ENCODE measurements around the gene KISS1R.
"Not testable (repeated sequence)": the region's sequence is repeated elsewhere in the genome, so short reads cannot be mapped to it uniquely, and the experiment has no call there.

Gene KISS1R

GRCh38 chr19:873084-873483 lies 44.0 kb upstream of the KISS1R start:
- no peaks in the 10 kb centered on the region for H3K9me3 ChIP-seq
- H3K4me3 ChIP-seq: no peak overlapping the region
- H3K27ac ChIP-seq: no peak overlapping the region
- no peak overlapping the region for H3K9ac ChIP-seq
- H3K36me3 ChIP-seq: peaks cover 73% of the 10 kb centered on the region
- no peak for TF ChIP-seq Cebpa-rat (IDR thresholded peaks at IDR 0.05)
- H4K20me1 ChIP-seq: peaks cover 33% of the 10 kb centered on the region
- no peaks in the 10 kb centered on the region for H3K27me3 ChIP-seq
- H3K4me2 ChIP-seq: no peak overlapping the region
- peaks cover 31% of the 10 kb centered on the region for H3K4me1 ChIP-seq

DNA sequence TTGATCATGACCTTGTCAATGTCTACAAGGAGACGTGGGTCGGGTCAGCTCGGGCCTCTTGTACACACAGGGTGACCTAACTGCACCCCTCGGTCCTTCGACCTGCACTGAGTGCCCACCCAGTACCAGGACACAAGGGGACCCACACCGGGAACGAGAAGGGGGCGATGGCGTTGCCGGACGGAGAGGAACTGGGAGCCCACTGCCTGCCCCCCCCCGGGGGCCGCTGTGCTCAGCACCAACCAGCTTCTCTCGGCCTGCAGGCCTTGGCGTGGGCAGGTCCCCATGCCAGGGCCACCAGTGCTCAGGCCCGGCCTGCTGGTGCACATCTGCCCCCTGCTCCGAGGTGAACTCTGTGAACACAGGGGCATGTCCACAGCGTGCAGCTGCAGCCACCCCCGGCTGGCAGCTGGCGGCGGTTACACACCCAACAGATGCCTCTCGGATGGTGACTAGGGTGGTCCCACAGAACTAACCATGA lies 43.5 kb upstream of the KISS1R start:
- Histone ChIP-seq H3K4me3 (no peak overlapping the region), H3K9me3 (no peaks in the 10 kb centered on the region), H3K4me1 (peaks cover 26% of the 10 kb centered on the region), H3K4me2 (no peak overlapping the region; the same call in 1 of the 2 replicates), H3K36me3 (peaks cover 68% of the 10 kb centered on the region), H3K27me3 (no peaks in the 10 kb centered on the region), H3K9ac (no peak overlapping the region), H3K27ac (no peak overlapping the region), H4K20me1 (peaks cover 33% of the 10 kb centered on the region)
- no peak for TF ChIP-seq Cebpa-rat (IDR thresholded peaks at IDR 0.05)

GRCh38 chr19:875265-875879 lies 41.8 kb upstream of the KISS1R start:
- H3K36me3 ChIP-seq: peaks cover 65% of the 10 kb centered on the region
- H3K9ac ChIP-seq: no peak overlapping the region

DNA sequence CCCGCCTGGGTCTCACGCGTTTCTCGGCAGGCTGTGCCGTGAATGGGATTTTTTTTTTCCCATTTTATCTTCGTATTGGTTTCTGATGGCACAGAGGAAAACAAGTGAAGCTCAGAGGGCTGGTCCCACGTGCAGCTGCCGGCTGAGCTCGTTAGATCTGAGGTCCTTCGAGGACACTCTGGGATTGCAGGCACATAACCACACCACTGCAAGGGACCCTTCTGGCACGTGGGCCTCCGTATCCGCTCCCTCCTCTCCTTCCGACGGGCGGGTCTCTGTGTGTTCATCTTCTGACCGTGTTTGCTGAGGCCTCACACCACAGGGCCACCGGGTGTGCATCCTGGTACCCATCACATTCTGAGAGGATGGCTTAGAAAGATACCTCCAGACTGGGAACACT lies 41.0 kb upstream of the KISS1R start:
- Histone ChIP-seq H3K4me1 (peaks cover 21% of the 10 kb centered on the region), H3K9me3 (no peaks in the 10 kb centered on the region), H3K27ac (no peak overlapping the region), H3K4me2 (no peak overlapping the region), H3K9ac (no peak overlapping the region), H3K36me3 (peaks cover 65% of the 10 kb centered on the region), H3K27me3 (no peaks in the 10 kb centered on the region), H3K4me3 (no peak overlapping the region), H4K20me1 (peaks cover 38% of the 10 kb centered on the region)
- TF ChIP-seq Cebpa-rat (IDR thresholded peaks at IDR 0.05): no peak

More at GRCh38 chr19:875265-875879, 41.8 kb upstream of the KISS1R start:
- no peak for TF ChIP-seq Cebpa-rat (IDR thresholded peaks at IDR 0.05)
- H3K4me1 ChIP-seq: peaks cover 21% of the 10 kb centered on the region
- peaks cover 33% of the 10 kb centered on the region for H4K20me1 ChIP-seq
- no peak overlapping the region for H3K4me3 ChIP-seq
- H3K9me3 ChIP-seq: no peaks in the 10 kb centered on the region
- H3K4me2 ChIP-seq: no peak overlapping the region
- H3K27me3 ChIP-seq: no peaks in the 10 kb centered on the region
- no peak overlapping the region; the same call in 1 of the 2 replicates for H3K27ac ChIP-seq

- Histone ChIP-seq H3K9me3 (no peaks in the 10 kb centered on the region), H3K27ac (no peak overlapping the region), H3K9ac (no peak overlapping the region), H3K4me3 (no peak overlapping the region), H3K27me3 (no peaks in the 10 kb centered on the region), H3K4me1 (peaks cover 20% of the 10 kb centered on the region), H4K20me1 (peaks cover 46% of the 10 kb centered on the region), H3K4me2 (no peak overlapping the region), H3K36me3 (peaks cover 69% of the 10 kb centered on the region)
- TF ChIP-seq Cebpa-rat (IDR thresholded peaks at IDR 0.05): no peak
These were observed 40.3 kb upstream of the KISS1R start for GRCh38 chr19:876780-877314.

DNA sequence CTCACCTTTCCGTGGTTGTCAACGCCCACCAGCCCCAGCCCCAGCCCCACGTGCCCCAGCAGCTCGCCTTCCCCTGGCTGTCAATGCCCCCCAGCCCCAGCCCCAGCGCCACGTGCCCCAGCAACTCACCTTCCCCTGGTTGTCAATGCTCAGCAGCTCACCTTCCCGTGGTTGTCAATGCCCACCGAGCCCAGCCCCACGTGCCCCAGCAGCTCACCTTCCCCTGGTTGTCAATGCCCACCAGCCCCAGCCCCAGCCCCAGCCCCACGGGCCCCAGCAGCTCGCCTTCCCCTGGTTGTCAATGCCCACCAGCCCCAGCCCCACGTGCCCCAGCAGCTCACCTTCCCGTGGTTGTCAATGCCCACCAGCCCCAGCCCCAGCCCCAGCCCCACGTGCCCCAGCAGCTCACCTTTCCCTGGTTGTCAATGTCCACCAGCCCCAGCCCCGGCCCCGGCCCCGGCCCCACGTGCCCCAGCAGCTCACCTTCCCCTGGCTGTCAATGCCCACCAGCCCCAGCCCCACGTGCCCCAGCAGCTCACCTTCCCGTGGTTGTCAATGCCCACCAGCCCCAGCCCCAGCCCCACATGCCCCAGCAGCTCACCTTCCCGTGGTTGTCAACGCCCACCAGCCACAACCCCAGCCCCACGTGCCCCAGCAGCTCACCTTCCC lies 39.0 kb upstream of the KISS1R start:
- not testable (repeated sequence) for H3K4me3 ChIP-seq, H3K9me3 ChIP-seq, H3K9ac ChIP-seq, H3K27me3 ChIP-seq, H3K4me2 ChIP-seq, H3K27ac ChIP-seq
- peaks cover 13% of the 10 kb centered on the region for H3K4me1 ChIP-seq
- H3K36me3 ChIP-seq: peaks cover 82% of the 10 kb centered on the region
- H4K20me1 ChIP-seq: peaks cover 49% of the 10 kb centered on the region

GRCh38 chr19:878751-879561 lies 38.2 kb upstream of the KISS1R start:
- not testable (repeated sequence) for H3K9ac ChIP-seq, H3K4me1 ChIP-seq, H3K4me3 ChIP-seq, H3K27me3 ChIP-seq, H3K27ac ChIP-seq, H3K9me3 ChIP-seq, H3K4me2 ChIP-seq
- Histone ChIP-seq H4K20me1 (peaks cover 42% of the 10 kb centered on the region), H3K36me3 (peaks cover 84% of the 10 kb centered on the region)

GRCh38 chr19:879711-880438 lies 37.3 kb upstream of the KISS1R start:
- Histone ChIP-seq H3K4me2 (no peak overlapping the region), H3K4me1 (no peaks in the 10 kb centered on the region), H3K27me3 (no peaks in the 10 kb centered on the region), H3K9ac (no peak overlapping the region), H3K9me3 (no peaks in the 10 kb centered on the region), H3K27ac (no peak overlapping the region), H3K4me3 (no peak overlapping the region), H4K20me1 (peaks cover 37% of the 10 kb centered on the region), H3K36me3 (peaks cover 84% of the 10 kb centered on the region)
- TF ChIP-seq Cebpa-rat (IDR thresholded peaks at IDR 0.05): no peak

DNA sequence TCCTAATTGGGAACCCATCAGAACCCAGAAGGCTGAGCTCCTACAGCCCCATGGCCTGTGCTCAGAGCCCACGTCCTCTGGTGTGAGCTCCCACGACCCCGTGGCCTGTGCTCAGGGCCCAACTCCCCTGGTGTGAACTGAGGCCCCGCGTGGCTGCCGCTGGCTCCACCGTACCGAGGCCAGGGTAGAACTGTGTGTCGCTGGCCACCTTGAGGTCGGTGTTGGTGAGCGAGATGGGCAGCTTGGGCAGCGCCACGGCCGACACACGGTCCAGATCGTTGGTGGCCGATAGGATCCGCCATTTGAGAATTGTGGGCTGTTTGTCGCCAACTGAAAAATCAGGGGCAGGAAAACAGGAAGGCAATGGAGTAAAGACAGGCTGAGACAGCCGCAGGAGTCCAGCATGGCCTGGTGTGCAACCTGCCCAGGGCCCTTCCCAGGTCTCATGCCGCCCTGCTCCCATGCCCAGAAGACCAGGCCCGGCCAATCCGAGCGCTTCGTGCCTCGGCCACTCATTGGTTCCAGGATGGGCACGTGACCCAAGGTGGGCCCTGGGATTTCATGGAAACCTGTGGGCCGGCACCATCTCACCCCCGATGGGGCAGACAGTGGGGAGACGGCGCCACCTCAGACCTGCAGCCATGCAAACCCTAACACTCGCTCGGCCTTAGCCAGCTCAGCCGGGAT lies 35.6 kb upstream of the KISS1R start:
- Histone ChIP-seq H3K27me3 (no peaks in the 10 kb centered on the region), H3K36me3 (peaks cover 84% of the 10 kb centered on the region), H3K9ac (no peak overlapping the region), H3K9me3 (no peaks in the 10 kb centered on the region), H3K27ac (no peak overlapping the region), H3K4me2 (no peak overlapping the region), H4K20me1 (peaks cover 39% of the 10 kb centered on the region), H3K4me1 (no peaks in the 10 kb centered on the region), H3K4me3 (no peak overlapping the region)
- no peak for TF ChIP-seq Cebpa-rat (IDR thresholded peaks at IDR 0.05)

Measured in BLaER1 (cell line).